Gastroesophageal sphincter (tissue), 3 donors: ENCODE results near the gene ST7.

Source experiments
- EP300 ChIP-seq: sonication (generic); formaldehyde crosslinking; IDR thresholded peaks from one replicate; pipeline ENCODE4 v1.6.1; 2017; ENCODE audit warnings: antibody characterized with exemption, mild to moderate bottlenecking
- TF ChIP-seq, protein P1 (sequence below), 4 experiments: fragments of 200-600 bp in 2 of 4; fragments of 450-650 bp in 2 of 4; sonication (generic) in 1 of 4; IDR thresholded peaks; one replicate each; pipeline ENCODE4 v1.5.1; 2017 to 2019; ENCODE audit warnings: antibody characterized with exemption in 4 of 4, mild to moderate bottlenecking in 2 of 4, moderate library complexity in 2 of 4

DNA sequence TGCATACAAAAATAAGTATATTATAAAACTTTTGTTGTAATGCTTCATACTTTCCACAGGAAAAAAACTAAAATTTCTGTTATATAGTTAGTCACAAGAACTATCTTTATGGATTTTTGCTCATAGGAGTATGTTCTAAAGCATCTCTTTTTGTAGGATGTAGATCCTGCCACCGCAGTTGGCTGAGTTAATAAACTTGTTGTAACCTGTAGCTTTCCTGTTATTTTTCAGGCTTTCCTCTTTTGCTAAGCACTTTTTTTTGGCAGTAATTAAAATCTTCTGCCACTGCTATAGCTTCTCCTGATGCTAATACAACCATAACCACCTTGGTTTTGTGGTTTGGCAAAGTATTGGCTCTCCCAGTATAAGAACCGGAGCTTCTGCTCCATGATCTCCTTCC is 309.2 kb downstream of the ST7 start:
- TF ChIP-seq EP300 = no peak
- TF ChIP-seq, protein P1, sequence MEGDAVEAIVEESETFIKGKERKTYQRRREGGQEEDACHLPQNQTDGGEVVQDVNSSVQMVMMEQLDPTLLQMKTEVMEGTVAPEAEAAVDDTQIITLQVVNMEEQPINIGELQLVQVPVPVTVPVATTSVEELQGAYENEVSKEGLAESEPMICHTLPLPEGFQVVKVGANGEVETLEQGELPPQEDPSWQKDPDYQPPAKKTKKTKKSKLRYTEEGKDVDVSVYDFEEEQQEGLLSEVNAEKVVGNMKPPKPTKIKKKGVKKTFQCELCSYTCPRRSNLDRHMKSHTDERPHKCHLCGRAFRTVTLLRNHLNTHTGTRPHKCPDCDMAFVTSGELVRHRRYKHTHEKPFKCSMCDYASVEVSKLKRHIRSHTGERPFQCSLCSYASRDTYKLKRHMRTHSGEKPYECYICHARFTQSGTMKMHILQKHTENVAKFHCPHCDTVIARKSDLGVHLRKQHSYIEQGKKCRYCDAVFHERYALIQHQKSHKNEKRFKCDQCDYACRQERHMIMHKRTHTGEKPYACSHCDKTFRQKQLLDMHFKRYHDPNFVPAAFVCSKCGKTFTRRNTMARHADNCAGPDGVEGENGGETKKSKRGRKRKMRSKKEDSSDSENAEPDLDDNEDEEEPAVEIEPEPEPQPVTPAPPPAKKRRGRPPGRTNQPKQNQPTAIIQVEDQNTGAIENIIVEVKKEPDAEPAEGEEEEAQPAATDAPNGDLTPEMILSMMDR (IDR thresholded peaks at IDR 0.05) = no peak
